Measurements from ENCODE around the gene C1QA.

- no peak for TF ChIP-seq CTCF (optimal IDR thresholded peaks at IDR 0.05 in 1 of 3, IDR thresholded peaks at IDR 0.05 in 1 of 3, conservative IDR thresholded peaks at IDR 0.05 in 1 of 3; ENCODE audit: extremely low read depth in 1 of 3, insufficient read depth in 2 of 3, low read length in 3 of 3)
- no peak for TF ChIP-seq EZH2 (IDR thresholded peaks at IDR 0.05; ENCODE audit: low read length)
These were observed 7.5 kb downstream of the C1QA start for GRCh38 chr1:22643928-22644327.

Data from keratinocyte (primary cell).